Gastroesophageal sphincter (tissue), 4 donors: ENCODE data around the gene HSBP1L1. TPM values are rescaled to one million over a fixed set of nuclear protein-coding genes. Genes with fewer than 3 reads are reported as not detected.

ENCODE experiments used
- ATAC-seq: fragments of 150-250 bp; one replicate; pipeline ENCODE4 v1.9.1; 2016; ENCODE audit warnings: mild to moderate bottlenecking, moderate library complexity
- H3K27ac ChIP-seq, 4 donors: fragments of 200-600 bp; sonication (generic) in 3 of 4; 1 replicate in 3 of 4; 2 replicates in 1 of 4; pipeline ENCODE4 v1.5.1; 2016 to 2019
- H3K27me3 ChIP-seq: fragments of 200-600 bp; sonication (generic); one replicate; pipeline ENCODE4 v1.5.1; 2019
- H3K36me3 ChIP-seq, 2 donors: fragments of 200-600 bp; sonication (generic); one replicate each; pipeline ENCODE4 v1.5.1; 2019; ENCODE audit warnings: control low read depth in 1 of 2
- H3K4me1 ChIP-seq, 3 donors: fragments of 200-600 bp; sonication (generic); 1 replicate in 2 of 3; 2 replicates in 1 of 3; pipeline ENCODE4 v1.5.1; 2016 to 2019; ENCODE audit warnings: control low read depth in 2 of 3
- H3K4me3 ChIP-seq, 2 donors: fragments of 200-600 bp; sonication (generic); one replicate each; pipeline ENCODE4 v1.5.1; 2019; ENCODE audit warnings: mild to moderate bottlenecking in 1 of 2, moderate library complexity in 1 of 2
- H3K9me3 ChIP-seq, 3 donors: fragments of 200-600 bp; sonication (generic); one replicate each; pipeline ENCODE4 v1.5.1; 2017 to 2019; ENCODE audit warnings: control low read depth in 2 of 3
- EP300 ChIP-seq: sonication (generic); formaldehyde crosslinking; IDR thresholded peaks from one replicate; pipeline ENCODE4 v1.6.1; 2017; ENCODE audit warnings: antibody characterized with exemption, mild to moderate bottlenecking
- POLR2A ChIP-seq, 2 donors: fragments of 450-650 bp; IDR thresholded peaks; one replicate each; pipeline ENCODE4 v1.6.1; 2017; ENCODE audit warnings: antibody characterized with exemption in 2 of 2, mild to moderate bottlenecking in 2 of 2, moderate library complexity in 1 of 2
- POLR2AphosphoS5 ChIP-seq: sonication (generic); formaldehyde crosslinking; IDR thresholded peaks from one replicate; pipeline ENCODE4 v1.6.1; 2017; ENCODE audit warnings: antibody characterized with exemption
- WGBS, 2 donors: methylation state at CpG; one replicate each; pipeline ENCODE4 v1.1.5; 2018; ENCODE audit warnings: low coverage in 1 of 2; 5-methylcytosine and 5-hydroxymethylcytosine counted together
- total RNA-seq, 4 donors: library from RNA; depleted of rRNA; stranded (reverse); fragments of >200 nt; gene quantifications; one replicate each; pipeline ENCODE4 v1.1.0, GENCODE V29; 2016
- TF ChIP-seq, protein P1 (sequence below), 4 experiments: fragments of 200-600 bp in 2 of 4; fragments of 450-650 bp in 2 of 4; sonication (generic) in 1 of 4; IDR thresholded peaks; one replicate each; pipeline ENCODE4 v1.5.1; 2017 to 2019; ENCODE audit warnings: antibody characterized with exemption in 4 of 4, mild to moderate bottlenecking in 2 of 4, moderate library complexity in 2 of 4

The HSBP1L1 gene
- total RNA-seq, 4 donors from 2014 or later: 3.2 to 23.8 (median 12.4) TPM

DNA sequence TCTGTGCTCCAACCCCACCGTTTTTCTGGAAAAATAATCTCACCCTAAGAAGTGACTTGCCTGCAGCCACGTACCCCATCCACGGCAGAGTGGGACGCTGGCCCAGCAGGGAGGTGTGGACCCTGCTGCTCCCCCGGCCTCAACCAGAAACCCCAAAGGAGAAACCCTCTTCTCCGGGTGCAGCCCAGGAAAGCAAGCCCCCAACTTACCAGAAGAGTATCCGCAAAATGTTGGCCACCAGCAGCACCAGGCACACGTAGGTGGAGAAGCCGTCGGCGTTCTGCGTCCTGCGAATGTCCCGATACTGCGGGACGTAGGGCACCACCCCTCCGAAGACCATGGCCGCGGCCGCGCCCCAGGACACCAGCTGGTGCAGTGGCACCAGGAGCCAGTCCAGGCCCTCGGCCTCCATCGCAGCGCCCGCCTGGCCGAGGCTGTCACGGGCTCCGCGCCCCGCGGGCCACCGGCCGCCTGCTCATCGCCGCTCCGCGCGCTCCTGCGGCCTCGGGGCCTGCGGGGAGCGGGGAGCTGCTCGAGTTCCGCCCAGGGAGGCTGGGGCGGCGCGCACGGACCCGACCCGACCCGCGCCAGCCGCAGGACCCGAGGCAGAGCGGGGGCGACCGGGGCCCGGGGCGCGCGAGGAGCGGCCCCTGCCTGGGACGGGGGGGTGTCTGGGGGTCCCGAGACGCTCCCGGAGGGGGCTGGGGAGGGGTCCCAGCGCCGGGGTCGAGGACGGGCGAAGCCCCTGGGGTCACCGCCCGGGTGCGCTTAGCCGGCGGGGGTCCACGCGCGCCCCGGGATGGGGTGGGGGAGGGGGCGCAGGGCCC lies 13.7 kb upstream of the HSBP1L1 start:
- Histone ChIP-seq H3K9me3 (no peaks in the 10 kb centered on the region), H3K4me1 (peaks cover 0 to 58% (median 21%) of the 10 kb centered on the region in 3 donors)

DNA sequence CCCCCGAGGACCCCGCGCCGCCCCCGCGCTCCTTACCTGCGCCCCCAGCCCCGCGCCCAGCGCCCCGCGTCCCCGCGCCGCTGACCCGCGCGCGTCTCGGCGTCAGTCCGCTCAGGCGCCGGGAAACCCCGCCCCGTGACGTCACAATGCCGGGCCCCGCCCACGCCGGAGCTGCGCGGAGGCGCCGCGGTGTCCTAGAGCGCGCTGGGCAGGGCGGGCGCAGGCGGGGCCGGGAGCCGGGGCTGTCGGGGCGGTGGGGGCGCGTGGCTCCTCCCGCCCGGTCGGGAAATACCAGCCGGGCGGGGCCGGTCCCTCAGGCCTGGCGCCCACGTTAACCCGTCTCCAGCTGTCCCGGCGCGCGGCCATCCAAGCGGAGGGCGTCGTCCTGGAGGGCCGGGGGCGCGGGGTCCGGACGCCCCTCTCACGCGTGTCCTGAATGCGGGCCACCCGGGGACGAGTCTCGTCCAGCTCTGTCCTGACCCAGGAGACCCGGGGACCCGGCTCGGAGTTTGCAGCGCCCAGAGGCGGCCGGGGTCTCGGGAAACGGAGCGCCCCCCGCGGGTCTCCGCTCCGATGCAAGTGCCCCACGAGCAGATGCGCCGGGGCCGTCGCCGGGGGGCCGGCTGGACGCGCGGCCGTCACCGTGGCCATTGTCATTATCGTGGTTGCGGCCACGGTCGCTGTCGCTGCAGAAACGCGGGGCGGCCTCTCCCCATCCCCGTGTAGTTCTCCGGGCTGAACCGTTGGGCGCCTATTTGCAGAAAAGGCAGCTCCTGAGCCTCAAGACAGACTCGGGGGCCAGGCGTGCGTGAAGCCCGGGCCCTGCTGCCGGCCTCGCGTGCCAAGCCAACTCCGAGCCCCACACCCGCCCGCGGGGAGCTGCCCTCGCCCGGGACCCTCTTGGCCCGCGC lies 12.6 kb upstream of the HSBP1L1 start, which contains the start of gene SLC66A2:
TSS of gene SLC66A2 (minus strand) at position 109 of the 911 bp plus-strand sequence. CDS start 727 bp downstream, outside the sequence.
- no CpG with 5 or more reads among the region's 126 CpGs for WGBS, 2 donors
- Histone ChIP-seq H3K36me3 (peaks cover 0 to 25% of the 10 kb centered on the region in 2 donors), H3K27me3 (no peaks in the 10 kb centered on the region), H3K9me3 (no peaks in the 10 kb centered on the region), H3K4me3 (peak within 1 kb of the TSS; percentile 96 to 99), H3K4me1 (peaks cover 0 to 49% (median 21%) of the 10 kb centered on the region in 3 donors), H3K27ac (peak within 1 kb of the TSS; percentile 60 to 94 (median 86))
- peak; percentile 93 for ATAC-seq
- TF ChIP-seq, protein P1, sequence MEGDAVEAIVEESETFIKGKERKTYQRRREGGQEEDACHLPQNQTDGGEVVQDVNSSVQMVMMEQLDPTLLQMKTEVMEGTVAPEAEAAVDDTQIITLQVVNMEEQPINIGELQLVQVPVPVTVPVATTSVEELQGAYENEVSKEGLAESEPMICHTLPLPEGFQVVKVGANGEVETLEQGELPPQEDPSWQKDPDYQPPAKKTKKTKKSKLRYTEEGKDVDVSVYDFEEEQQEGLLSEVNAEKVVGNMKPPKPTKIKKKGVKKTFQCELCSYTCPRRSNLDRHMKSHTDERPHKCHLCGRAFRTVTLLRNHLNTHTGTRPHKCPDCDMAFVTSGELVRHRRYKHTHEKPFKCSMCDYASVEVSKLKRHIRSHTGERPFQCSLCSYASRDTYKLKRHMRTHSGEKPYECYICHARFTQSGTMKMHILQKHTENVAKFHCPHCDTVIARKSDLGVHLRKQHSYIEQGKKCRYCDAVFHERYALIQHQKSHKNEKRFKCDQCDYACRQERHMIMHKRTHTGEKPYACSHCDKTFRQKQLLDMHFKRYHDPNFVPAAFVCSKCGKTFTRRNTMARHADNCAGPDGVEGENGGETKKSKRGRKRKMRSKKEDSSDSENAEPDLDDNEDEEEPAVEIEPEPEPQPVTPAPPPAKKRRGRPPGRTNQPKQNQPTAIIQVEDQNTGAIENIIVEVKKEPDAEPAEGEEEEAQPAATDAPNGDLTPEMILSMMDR (IDR thresholded peaks at IDR 0.05): peak in 1 of 4 experiments; percentile 17
- no peak for TF ChIP-seq EP300
- peak; percentile 64 for TF ChIP-seq POLR2AphosphoS5
- peak; percentile 63 to 70 for TF ChIP-seq POLR2A (IDR thresholded peaks at IDR 0.05)

More for the DNA sequence above, 13.7 kb upstream of the HSBP1L1 start:
- TF ChIP-seq, protein P1 (IDR thresholded peaks at IDR 0.05): no peak
- TF ChIP-seq POLR2A (IDR thresholded peaks at IDR 0.05): no peak
- TF ChIP-seq EP300: no peak
- TF ChIP-seq POLR2AphosphoS5: no peak
- ATAC-seq: peak; percentile 50
- H3K27me3 ChIP-seq: no peaks in the 10 kb centered on the region
- 20% methylated on average over 1 of the region's 81 CpGs; no CpG with 5 or more reads in 1 of the 2 donors for WGBS, 2 donors
- H3K4me3 ChIP-seq: peak overlapping the region; percentile 96 to 99
- H3K27ac ChIP-seq: peak overlapping the region; percentile 60 to 94 (median 86)
- peaks cover 0 to 30% of the 10 kb centered on the region in 2 donors for H3K36me3 ChIP-seq

DNA sequence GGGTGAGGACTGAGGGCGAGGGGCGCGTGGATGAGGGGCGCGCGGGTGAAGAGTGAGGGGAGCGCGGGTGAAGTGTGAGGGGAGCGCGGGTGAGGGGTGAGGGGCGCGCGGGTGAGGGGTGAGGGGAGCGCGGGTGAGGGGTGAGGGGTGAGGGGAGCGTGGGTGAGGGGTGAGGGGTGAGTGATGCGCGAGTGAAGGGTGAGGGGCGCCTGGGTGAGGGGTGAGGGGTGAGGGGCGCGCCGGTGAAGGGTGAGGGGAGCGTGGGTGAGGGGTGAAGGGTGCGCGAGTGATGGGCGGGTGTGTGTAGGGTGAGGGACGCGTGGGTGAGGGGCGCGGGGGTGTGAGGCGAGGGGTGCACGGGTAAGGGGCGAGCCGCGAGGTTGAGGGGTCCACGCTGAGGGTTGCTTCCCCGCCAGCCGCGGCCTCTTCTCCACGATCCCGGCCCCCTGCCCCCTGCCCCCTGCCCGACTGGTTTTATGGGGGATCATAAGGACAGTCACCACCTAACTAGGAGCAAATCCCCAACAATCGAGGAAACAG lies 11.9 kb upstream of the HSBP1L1 start:
- WGBS, 2 donors: 37% methylated on average over 26 of the region's 43 CpGs; no CpG with 5 or more reads in 1 of the 2 donors
- no peaks in the 10 kb centered on the region for H3K27me3 ChIP-seq
- peaks cover 0 to 19% of the 10 kb centered on the region in 2 donors for H3K36me3 ChIP-seq
- H3K27ac ChIP-seq: peak overlapping the region in 1 of 4 donors; percentile 94
- TF ChIP-seq EP300: no peak
- no peak for TF ChIP-seq POLR2AphosphoS5
- no peak for TF ChIP-seq POLR2A (IDR thresholded peaks at IDR 0.05)
- TF ChIP-seq, protein P1 (IDR thresholded peaks at IDR 0.05): no peak
- no peaks in the 10 kb centered on the region for H3K9me3 ChIP-seq
- ATAC-seq: no peak
- peak overlapping the region; percentile 96 to 99 for H3K4me3 ChIP-seq
- H3K4me1 ChIP-seq: peaks cover 0 to 42% (median 21%) of the 10 kb centered on the region in 3 donors

DNA sequence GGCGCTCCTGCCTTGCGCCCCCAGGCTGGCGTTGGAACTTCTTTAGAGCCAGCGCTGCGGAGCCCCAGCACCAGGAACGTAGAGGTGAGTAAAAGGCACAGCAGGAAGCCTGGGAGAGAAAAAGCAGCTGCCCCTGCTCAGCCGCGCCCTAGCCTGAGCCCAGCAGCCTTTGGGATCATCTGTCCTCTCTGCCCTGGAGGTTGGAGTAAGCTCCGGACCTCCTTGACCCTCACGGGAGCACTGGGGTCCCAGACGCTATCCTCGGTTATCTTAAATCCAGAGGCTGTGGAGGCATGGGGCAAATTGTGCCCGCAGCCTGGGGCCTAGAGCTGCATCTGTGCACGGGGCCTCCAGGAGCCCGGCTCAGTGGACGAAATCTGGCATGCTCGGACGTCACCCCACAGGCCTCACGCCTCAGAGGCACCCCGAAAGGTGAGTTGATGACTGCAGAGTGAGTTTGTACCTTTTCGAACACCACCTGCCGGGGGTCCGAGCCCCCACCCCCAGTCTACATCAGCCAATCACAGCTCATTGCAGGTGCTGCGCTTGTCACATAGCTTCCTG lies 11.4 kb upstream of the HSBP1L1 start:
- TF ChIP-seq, protein P1 (IDR thresholded peaks at IDR 0.05): no peak
- TF ChIP-seq EP300 (no peak), POLR2A (IDR thresholded peaks at IDR 0.05) (no peak), POLR2AphosphoS5 (no peak)
- H3K4me3 ChIP-seq: no peak overlapping the region
- peaks cover 0 to 13% of the 10 kb centered on the region in 2 donors for H3K36me3 ChIP-seq
- no peak for ATAC-seq
- WGBS, 2 donors: 87 to 100% methylated on average over 1 to 6 of the region's 24 CpGs
- H3K27me3 ChIP-seq: no peaks in the 10 kb centered on the region
- peaks cover 0 to 37% (median 21%) of the 10 kb centered on the region in 3 donors for H3K4me1 ChIP-seq
- H3K9me3 ChIP-seq: no peaks in the 10 kb centered on the region
- H3K27ac ChIP-seq: no peak overlapping the region
